ENCODE measurements around the gene CATSPER3. TPM values are rescaled to one million over a fixed set of nuclear protein-coding genes. Genes with fewer than 3 reads are reported as not detected.

CATSPER3 gene
- polyA plus RNA-seq, 4 donors, result 1.1 to 2.0 (median 1.5) TPM

GRCh38 chr5:135039271-135040033 is 71.7 kb downstream of the CATSPER3 start:
- DNase-seq (ENCODE audit: low read depth in 4 of 4, low spot score in 2 of 4), result no peak

GRCh38 chr5:135040034-135040332 is 72.3 kb downstream of the CATSPER3 start:
- no peak for DNase-seq (ENCODE audit: low read depth in 4 of 4, low spot score in 2 of 4)

- DNase-seq (ENCODE audit: low read depth in 4 of 4, low spot score in 2 of 4), result no peak
Measured at GRCh38 chr5:135040333-135041144, 72.8 kb downstream of the CATSPER3 start.

GRCh38 chr5:135041145-135041587 is 73.5 kb downstream of the CATSPER3 start:
- no peak for DNase-seq (ENCODE audit: low read depth in 4 of 4, low spot score in 2 of 4)

DNA sequence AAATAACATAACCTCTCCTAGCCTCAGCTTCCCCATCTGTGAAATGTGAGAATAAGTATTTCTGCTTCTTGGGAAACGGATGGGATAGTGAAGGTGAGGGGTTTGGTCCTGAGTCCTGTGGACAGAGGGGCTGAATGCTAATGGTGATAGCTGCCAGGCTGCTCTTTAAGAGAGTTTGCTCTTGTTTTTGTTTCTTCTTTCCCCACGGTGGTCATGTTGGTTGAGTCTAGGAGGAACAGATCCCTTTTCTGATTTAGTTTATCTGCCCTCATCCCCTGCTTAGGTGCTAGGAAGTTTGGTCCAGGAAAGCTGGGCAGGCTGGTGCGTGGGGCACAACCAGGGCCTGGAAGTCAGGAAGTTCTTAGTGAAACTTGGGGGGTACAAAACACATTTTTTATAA is 74.0 kb downstream of the CATSPER3 start:
- DNase-seq (ENCODE audit: low read depth in 4 of 4, low spot score in 2 of 4), result no peak

DNA sequence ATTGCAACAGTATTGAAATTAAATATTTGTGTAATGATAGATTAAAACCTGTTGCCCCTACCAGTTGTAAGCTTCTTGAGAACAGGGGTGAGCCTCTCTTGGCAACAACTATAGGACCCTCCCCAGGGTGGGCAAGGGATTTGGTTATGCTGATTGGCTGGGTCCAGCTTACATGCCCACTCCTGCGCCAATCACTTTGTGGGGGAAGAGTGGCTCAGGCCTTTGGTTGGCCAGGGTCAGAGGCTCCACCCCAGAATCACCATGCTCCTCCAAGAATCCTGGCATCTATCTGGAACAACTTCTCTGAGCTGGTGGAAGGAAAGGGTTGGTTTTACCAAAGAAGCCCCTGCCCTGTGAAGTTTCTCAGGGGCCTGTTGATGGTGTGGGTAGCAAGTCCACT is 74.9 kb downstream of the CATSPER3 start:
- no peak for DNase-seq (ENCODE audit: low read depth in 4 of 4, low spot score in 2 of 4)

GRCh38 chr5:135045488-135045887 is 77.8 kb downstream of the CATSPER3 start:
- DNase-seq (ENCODE audit: low read depth in 4 of 4, low spot score in 2 of 4), result no peak

- no peak for DNase-seq (ENCODE audit: low read depth in 4 of 4, low spot score in 2 of 4)
Measured at GRCh38 chr5:135046661-135047346, 79.1 kb downstream of the CATSPER3 start.

DNA sequence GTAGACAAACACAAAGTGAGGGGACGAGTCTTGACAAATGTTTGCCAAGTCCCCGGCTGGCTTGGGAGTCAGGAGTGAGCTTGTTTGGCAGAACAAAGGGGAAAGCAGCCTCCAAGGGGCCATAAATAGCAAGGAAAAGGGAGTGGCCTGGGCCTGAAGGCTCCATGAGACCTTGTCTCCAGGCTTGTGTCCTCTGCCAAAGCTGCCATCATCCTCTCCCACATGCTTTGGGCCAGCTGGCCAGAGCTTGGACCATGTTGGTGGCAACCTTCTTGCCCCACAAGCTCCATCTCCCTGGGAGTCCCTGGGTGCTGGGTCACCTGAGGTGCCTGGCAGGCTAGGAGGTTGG is 79.6 kb downstream of the CATSPER3 start:
- no peak for DNase-seq (ENCODE audit: low read depth in 4 of 4, low spot score in 2 of 4)

DNA sequence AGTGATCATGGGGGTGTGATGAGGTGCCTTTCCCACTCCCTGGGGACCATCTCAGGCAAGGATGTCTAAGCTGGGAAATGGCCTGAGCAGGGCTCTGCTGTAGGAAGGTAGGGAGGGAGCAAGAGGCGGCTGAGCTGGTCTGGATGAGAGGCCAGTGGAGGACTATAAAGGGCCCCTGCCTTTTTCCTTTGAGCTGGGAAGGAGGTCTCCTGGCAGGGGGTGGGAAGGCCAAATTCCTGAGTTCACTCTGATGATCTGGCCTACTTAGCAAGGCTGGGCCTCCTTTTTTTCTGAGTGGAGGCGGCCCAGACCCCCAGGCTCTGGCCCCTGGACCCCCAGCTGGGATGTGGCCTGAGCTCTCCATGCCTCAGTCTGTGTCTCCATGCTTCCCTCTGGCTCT is 80.6 kb downstream of the CATSPER3 start:
- no peak for DNase-seq (ENCODE audit: low read depth in 4 of 4, low spot score in 2 of 4)

GRCh38 chr5:135048930-135049329 is 81.2 kb downstream of the CATSPER3 start:
- no peak for DNase-seq (ENCODE audit: low read depth in 4 of 4, low spot score in 2 of 4)

DNA sequence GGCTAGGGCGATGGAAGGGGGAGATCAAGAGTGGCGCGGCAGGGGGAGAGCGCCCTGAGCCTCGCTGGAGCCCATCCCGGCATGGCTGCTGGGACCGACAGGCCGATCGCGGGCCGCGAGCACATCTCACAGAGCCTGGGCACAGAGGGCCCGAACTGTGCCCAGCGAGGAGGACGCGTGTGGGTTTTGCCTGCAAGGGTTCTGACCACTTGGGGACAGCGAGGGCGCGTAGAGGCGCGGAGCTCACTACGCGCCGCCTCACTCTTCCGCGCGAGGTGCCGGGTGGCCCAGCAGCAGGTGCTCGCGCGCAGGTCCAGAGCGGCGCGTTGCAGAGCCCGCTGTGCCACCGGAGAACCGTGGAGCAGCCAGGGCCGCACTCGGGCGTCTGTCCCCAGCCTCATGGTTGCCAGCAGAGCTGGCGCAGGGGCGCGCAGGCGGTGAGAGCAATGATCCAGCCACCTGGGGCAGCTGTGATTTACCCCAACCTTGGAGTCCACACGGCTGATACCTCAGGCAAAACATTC is 82.6 kb downstream of the CATSPER3 start:
- DNase-seq (ENCODE audit: low read depth in 4 of 4, low spot score in 2 of 4), result no peak

GRCh38 chr5:135051399-135051798 is 83.7 kb downstream of the CATSPER3 start:
- no peak for DNase-seq (ENCODE audit: low read depth in 4 of 4, low spot score in 2 of 4)

DNA sequence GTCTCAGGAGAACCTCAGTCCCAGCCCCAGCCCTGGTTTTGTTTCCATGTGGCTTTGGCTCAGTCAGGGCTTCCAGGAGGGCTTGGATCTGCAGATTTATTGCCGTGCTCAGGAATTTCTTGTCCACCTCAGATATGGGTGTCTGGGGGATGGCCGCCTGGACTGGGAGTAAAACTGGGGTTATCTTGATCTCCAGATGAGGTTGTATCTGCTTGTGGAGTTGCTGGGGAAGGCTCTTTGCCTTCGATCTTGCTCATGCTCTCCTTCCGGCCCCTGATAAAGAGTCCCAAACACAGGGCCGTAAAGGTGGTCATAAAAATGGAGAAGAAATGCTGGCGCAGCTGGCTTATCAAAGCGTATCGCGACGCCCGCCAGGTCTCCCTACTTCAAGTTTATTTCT is 84.2 kb downstream of the CATSPER3 start:
- DNase-seq (ENCODE audit: low read depth in 4 of 4, low spot score in 2 of 4), result no peak

GRCh38 chr5:135052511-135053145 is 84.9 kb downstream of the CATSPER3 start:
- DNase-seq (ENCODE audit: low read depth in 4 of 4, low spot score in 2 of 4), result no peak

GRCh38 chr5:135053278-135053677 is 85.6 kb downstream of the CATSPER3 start:
- no peak for DNase-seq (ENCODE audit: low read depth in 4 of 4, low spot score in 2 of 4)

GRCh38 chr5:135053989-135054388 is 86.3 kb downstream of the CATSPER3 start:
- DNase-seq (ENCODE audit: low read depth in 4 of 4, low spot score in 2 of 4), result no peak

DNA sequence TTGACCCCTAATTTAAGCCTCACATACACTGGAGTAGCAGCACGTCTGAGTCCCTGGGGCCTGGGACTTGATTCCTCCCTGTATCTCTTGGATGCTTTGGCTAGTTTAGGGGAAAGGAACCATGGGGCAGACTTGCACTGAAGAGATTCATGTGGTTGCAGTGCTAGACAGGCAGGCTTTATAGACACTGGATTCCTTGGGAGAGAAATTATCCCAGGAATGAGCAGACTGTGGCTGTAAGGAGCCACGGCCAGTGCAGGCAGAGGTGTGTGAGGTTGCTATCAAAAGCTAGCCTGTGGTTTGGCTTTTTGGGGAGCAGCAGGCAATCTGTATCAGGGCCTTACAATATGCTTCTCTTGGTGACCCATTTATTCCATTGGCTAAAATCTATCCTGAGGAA is 86.8 kb downstream of the CATSPER3 start:
- no peak for DNase-seq (ENCODE audit: low read depth in 4 of 4, low spot score in 2 of 4)

DNA sequence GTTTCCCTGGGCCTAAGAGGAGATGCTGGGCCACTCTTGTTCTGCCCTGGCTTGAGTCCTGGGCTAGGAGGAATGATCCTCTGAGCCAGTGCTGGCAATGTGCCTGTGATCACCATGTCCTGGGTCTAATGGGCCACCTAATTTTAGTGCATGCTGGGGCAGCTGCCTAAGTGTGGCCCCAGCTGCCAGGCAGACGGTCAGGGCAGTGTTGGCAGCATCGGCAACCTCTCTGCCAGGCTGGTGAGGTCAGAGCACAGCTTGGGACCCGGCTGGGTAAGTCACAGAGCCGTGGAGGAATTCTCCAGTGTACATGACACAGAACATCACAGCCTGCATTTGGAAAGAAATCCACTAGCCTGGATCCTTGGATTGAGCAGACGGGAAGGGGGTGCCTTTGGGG is 87.7 kb downstream of the CATSPER3 start:
- DNase-seq (ENCODE audit: low read depth in 4 of 4, low spot score in 2 of 4), result no peak

DNA sequence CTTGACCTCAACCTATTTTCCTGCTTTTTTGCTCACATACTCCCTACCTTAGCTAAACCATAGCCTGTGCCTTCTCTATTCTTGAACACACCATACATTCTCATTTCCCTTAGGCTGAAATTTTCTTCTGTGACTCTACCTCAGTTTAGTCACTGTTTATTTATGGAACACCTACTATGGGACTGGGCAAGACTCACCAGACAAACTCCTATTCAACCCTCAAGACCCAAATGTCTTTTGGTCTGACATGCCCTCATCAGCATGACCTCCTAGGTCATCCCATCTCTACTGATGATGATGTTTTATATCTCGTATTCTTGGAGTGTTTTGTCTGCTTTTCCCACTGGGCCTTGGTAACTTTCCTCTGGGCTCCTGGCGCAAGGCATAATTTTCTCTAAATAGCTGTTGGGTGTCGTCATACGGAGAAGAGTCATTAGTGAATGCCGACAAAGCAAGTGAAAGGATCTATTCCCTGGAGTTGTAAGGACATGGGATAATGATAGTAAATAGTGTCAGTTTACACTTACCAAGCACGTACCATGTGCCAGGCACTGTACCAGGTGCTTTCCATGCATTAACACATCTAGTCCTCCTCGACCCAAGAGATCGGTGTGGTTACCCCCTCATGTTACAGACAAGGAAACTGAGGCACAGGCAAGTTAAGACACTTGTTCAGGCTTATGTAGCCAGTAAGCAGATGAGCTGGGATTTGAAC is 88.8 kb downstream of the CATSPER3 start:
- DNase-seq (ENCODE audit: low read depth in 4 of 4, low spot score in 2 of 4), result no peak

Data from left renal cortex interstitium (tissue), 4 donors.